Measurements from ENCODE around the gene ZNF428.
A peak's percentile ranks its signal among the peaks of the same experiment; 100 is the strongest.

Gene ZNF428

GRCh38 chr19:43626838-43627237 lies 7.4 kb upstream of the ZNF428 start:
- POLR2A ChIA-PET = no interaction called here

GRCh38 chr19:43625918-43626579 lies 6.6 kb upstream of the ZNF428 start:
- ChIA-PET CTCF (interaction anchor here (0.6 kb wide), 1 partner anchor 15 kb away, joined by 3 read pairs; no protein-coding TSS in a partner anchor), POLR2A (no interaction called here)
- no peak for TF ChIP-seq PKNOX1 (IDR thresholded peaks at IDR 0.05)
- no peak for TF ChIP-seq BHLHE40 (IDR thresholded peaks at IDR 0.05; ENCODE audit: borderline replicate concordance)
- no peak for TF ChIP-seq HDGF (IDR thresholded peaks at IDR 0.05; ENCODE audit: borderline replicate concordance)
- TF ChIP-seq NFRKB (IDR thresholded peaks at IDR 0.05) = no peak
- no peak for TF ChIP-seq ARNT (IDR thresholded peaks at IDR 0.05)
- no peak for TF ChIP-seq CTBP1 (IDR thresholded peaks at IDR 0.05; ENCODE audit: borderline replicate concordance)
- no peak for TF ChIP-seq TARDBP (IDR thresholded peaks at IDR 0.05)
- TF ChIP-seq FOXK2 (IDR thresholded peaks at IDR 0.05) = no peak
- TF ChIP-seq LEF1 (IDR thresholded peaks at IDR 0.05; ENCODE audit: borderline replicate concordance) = no peak
- no peak for TF ChIP-seq SP1 (IDR thresholded peaks at IDR 0.05)
- no peak for TF ChIP-seq FOXA1 (IDR thresholded peaks at IDR 0.05)
- TF ChIP-seq FOXM1 (IDR thresholded peaks at IDR 0.05; ENCODE audit: borderline replicate concordance) = no peak
- TF ChIP-seq ELF4 (IDR thresholded peaks at IDR 0.05) = no peak
- no peak for TF ChIP-seq ZNF384 (IDR thresholded peaks at IDR 0.05)
- no peak for TF ChIP-seq SUZ12 (IDR thresholded peaks at IDR 0.05)
- TF ChIP-seq L3MBTL2 (conservative IDR thresholded peaks at IDR 0.05) = no peak; the same call in 1 of the 2 replicates
- peak; percentile 52 for DNase-seq (ENCODE audit: extremely low spot score)

More at GRCh38 chr19:43626838-43627237, 7.4 kb upstream of the ZNF428 start:
- CTCF ChIA-PET = interaction anchor here (0.6 kb wide), 1 partner anchor 14 kb away, joined by 3 read pairs; no protein-coding TSS in a partner anchor
- DNase-seq (ENCODE audit: extremely low spot score) = no peak
- no peak for TF ChIP-seq HDGF (IDR thresholded peaks at IDR 0.05; ENCODE audit: borderline replicate concordance)
- no peak for TF ChIP-seq ELF4 (IDR thresholded peaks at IDR 0.05)
- TF ChIP-seq ARNT (IDR thresholded peaks at IDR 0.05) = no peak
- TF ChIP-seq SUZ12 (IDR thresholded peaks at IDR 0.05) = no peak
- TF ChIP-seq TARDBP (IDR thresholded peaks at IDR 0.05) = no peak
- no peak for TF ChIP-seq FOXM1 (IDR thresholded peaks at IDR 0.05; ENCODE audit: borderline replicate concordance)
- TF ChIP-seq CTBP1 (IDR thresholded peaks at IDR 0.05; ENCODE audit: borderline replicate concordance) = no peak
- no peak for TF ChIP-seq L3MBTL2 (conservative IDR thresholded peaks at IDR 0.05)
- TF ChIP-seq BHLHE40 (IDR thresholded peaks at IDR 0.05; ENCODE audit: borderline replicate concordance) = no peak
- TF ChIP-seq FOXA1 (IDR thresholded peaks at IDR 0.05) = no peak
- no peak for TF ChIP-seq FOXK2 (IDR thresholded peaks at IDR 0.05)
- no peak for TF ChIP-seq SP1 (IDR thresholded peaks at IDR 0.05)
- no peak for TF ChIP-seq LEF1 (IDR thresholded peaks at IDR 0.05; ENCODE audit: borderline replicate concordance)
- TF ChIP-seq NFRKB (IDR thresholded peaks at IDR 0.05) = no peak
- TF ChIP-seq ZNF384 (IDR thresholded peaks at IDR 0.05) = no peak
- TF ChIP-seq PKNOX1 (IDR thresholded peaks at IDR 0.05) = no peak

GRCh38 chr19:43624933-43625332 lies 5.5 kb upstream of the ZNF428 start:
- DNase-seq (ENCODE audit: extremely low spot score) = no peak

GRCh38 chr19:43623889-43624670 lies 4.7 kb upstream of the ZNF428 start:
- DNase-seq (ENCODE audit: extremely low spot score) = peak; percentile 48
- POLR2A ChIA-PET = no interaction called here
- TF ChIP-seq ELF4 (IDR thresholded peaks at IDR 0.05) (no peak), FOXM1 (IDR thresholded peaks at IDR 0.05; ENCODE audit: borderline replicate concordance) (no peak), SP1 (IDR thresholded peaks at IDR 0.05) (no peak), ARNT (IDR thresholded peaks at IDR 0.05) (no peak)
- CTCF ChIA-PET = no interaction called here

More at GRCh38 chr19:43624933-43625332, 5.5 kb upstream of the ZNF428 start:
- no peak for TF ChIP-seq BHLHE40 (IDR thresholded peaks at IDR 0.05; ENCODE audit: borderline replicate concordance)
- TF ChIP-seq FOXM1 (IDR thresholded peaks at IDR 0.05; ENCODE audit: borderline replicate concordance) = no peak
- no peak for TF ChIP-seq HDGF (IDR thresholded peaks at IDR 0.05; ENCODE audit: borderline replicate concordance)
- no peak for TF ChIP-seq SUZ12 (IDR thresholded peaks at IDR 0.05)
- TF ChIP-seq NFRKB (IDR thresholded peaks at IDR 0.05) = no peak
- no peak for TF ChIP-seq FOXK2 (IDR thresholded peaks at IDR 0.05)
- no peak for TF ChIP-seq ELF4 (IDR thresholded peaks at IDR 0.05)
- TF ChIP-seq ZNF384 (IDR thresholded peaks at IDR 0.05) = no peak
- no peak for TF ChIP-seq L3MBTL2 (conservative IDR thresholded peaks at IDR 0.05)
- TF ChIP-seq TARDBP (IDR thresholded peaks at IDR 0.05) = no peak
- no peak for TF ChIP-seq FOXA1 (IDR thresholded peaks at IDR 0.05)
- POLR2A ChIA-PET = no interaction called here
- CTCF ChIA-PET = no interaction called here

- CTCF ChIA-PET = no interaction called here
- POLR2A ChIA-PET = no interaction called here
- DNase-seq (ENCODE audit: extremely low spot score) = no peak
- TF ChIP-seq FOXA1 (IDR thresholded peaks at IDR 0.05) = no peak
- no peak for TF ChIP-seq TARDBP (IDR thresholded peaks at IDR 0.05)
- TF ChIP-seq PKNOX1 (IDR thresholded peaks at IDR 0.05) = no peak
- TF ChIP-seq ARNT (IDR thresholded peaks at IDR 0.05) = no peak
- no peak for TF ChIP-seq ZNF384 (IDR thresholded peaks at IDR 0.05)
- no peak for TF ChIP-seq CTBP1 (IDR thresholded peaks at IDR 0.05; ENCODE audit: borderline replicate concordance)
- no peak for TF ChIP-seq L3MBTL2 (conservative IDR thresholded peaks at IDR 0.05)
- TF ChIP-seq HDGF (IDR thresholded peaks at IDR 0.05; ENCODE audit: borderline replicate concordance) = no peak
- no peak for TF ChIP-seq FOXM1 (IDR thresholded peaks at IDR 0.05; ENCODE audit: borderline replicate concordance)
- TF ChIP-seq LEF1 (IDR thresholded peaks at IDR 0.05; ENCODE audit: borderline replicate concordance) = no peak
- no peak for TF ChIP-seq SUZ12 (IDR thresholded peaks at IDR 0.05)
- TF ChIP-seq SP1 (IDR thresholded peaks at IDR 0.05) = no peak
- TF ChIP-seq ELF4 (IDR thresholded peaks at IDR 0.05) = no peak
- no peak for TF ChIP-seq FOXK2 (IDR thresholded peaks at IDR 0.05)
- TF ChIP-seq NFRKB (IDR thresholded peaks at IDR 0.05) = no peak
- TF ChIP-seq BHLHE40 (IDR thresholded peaks at IDR 0.05; ENCODE audit: borderline replicate concordance) = no peak
Observed at GRCh38 chr19:43622956-43623355, 3.5 kb upstream of the ZNF428 start.
